Measurements from ENCODE around the gene TOR1AIP2. TPM values are rescaled to one million over a fixed set of nuclear protein-coding genes. Genes with fewer than 3 reads are reported as not detected.
A peak's percentile ranks its signal among the peaks of the same experiment; 100 is the strongest.

The TOR1AIP2 gene
- polyA plus RNA-seq, 1 of the 3 experiments (the other 2 are of a cell fraction) = 12.7 TPM

- no peaks in the 10 kb centered on the region for H3K9me3 ChIP-seq
- 54% methylated on average over 7 of the region's 7 CpGs for WGBS (ENCODE audit: low lambda C conversion rate)
- H3K79me2 ChIP-seq (ENCODE audit: insufficient read depth) = no peaks in the 10 kb centered on the region
- peaks cover 10% of the 10 kb centered on the region; the same call in 1 of the 2 replicates for H3K27me3 ChIP-seq (ENCODE audit: insufficient read depth)
- H2AFZ ChIP-seq (ENCODE audit: low read depth) = no peak overlapping the region
- H3K4me2 ChIP-seq = no peak overlapping the region
- H3K4me1 ChIP-seq (ENCODE audit: control insufficient read depth in 1 of 2, insufficient read depth in 2 of 2, low read depth in 1 of 2, low read length in 1 of 2) = peaks cover 0 to 61% of the 10 kb centered on the region in 2 experiments; a peak in 1 of 4 replicates
- no peak overlapping the region for H3K4me3 ChIP-seq (ENCODE audit: low read depth in 2 of 2, low read length in 1 of 2)
- no peak for TF ChIP-seq RFX5 (IDR thresholded peaks at IDR 0.05; ENCODE audit: low read length)
- no peak for TF ChIP-seq YY1 (IDR thresholded peaks at IDR 0.05; ENCODE audit: low read depth)
- TF ChIP-seq, protein P1, sequence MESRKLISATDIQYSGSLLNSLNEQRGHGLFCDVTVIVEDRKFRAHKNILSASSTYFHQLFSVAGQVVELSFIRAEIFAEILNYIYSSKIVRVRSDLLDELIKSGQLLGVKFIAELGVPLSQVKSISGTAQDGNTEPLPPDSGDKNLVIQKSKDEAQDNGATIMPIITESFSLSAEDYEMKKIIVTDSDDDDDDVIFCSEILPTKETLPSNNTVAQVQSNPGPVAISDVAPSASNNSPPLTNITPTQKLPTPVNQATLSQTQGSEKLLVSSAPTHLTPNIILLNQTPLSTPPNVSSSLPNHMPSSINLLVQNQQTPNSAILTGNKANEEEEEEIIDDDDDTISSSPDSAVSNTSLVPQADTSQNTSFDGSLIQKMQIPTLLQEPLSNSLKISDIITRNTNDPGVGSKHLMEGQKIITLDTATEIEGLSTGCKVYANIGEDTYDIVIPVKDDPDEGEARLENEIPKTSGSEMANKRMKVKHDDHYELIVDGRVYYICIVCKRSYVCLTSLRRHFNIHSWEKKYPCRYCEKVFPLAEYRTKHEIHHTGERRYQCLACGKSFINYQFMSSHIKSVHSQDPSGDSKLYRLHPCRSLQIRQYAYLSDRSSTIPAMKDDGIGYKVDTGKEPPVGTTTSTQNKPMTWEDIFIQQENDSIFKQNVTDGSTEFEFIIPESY (IDR thresholded peaks at IDR 0.05; ENCODE audit: borderline replicate concordance, low read depth) = no peak
- TF ChIP-seq NRF1 (IDR thresholded peaks at IDR 0.05; ENCODE audit: low read depth, low read length) = no peak
- no peak for TF ChIP-seq RXRA (IDR thresholded peaks at IDR 0.05; ENCODE audit: borderline replicate concordance, low read depth)
- TF ChIP-seq RAD21 (IDR thresholded peaks at IDR 0.05; ENCODE audit: low read length) = no peak
- no peaks in the 10 kb centered on the region for H4K20me1 ChIP-seq (ENCODE audit: insufficient read depth)
- H3K27ac ChIP-seq (ENCODE audit: low read depth in 2 of 2, low read length in 1 of 2) = peak overlapping the region in 1 of 2 experiments; percentile 1; a peak in 1 of 4 replicates
- H3K36me3 ChIP-seq (replicated peaks in 1 of 2; ENCODE audit: control insufficient read depth in 1 of 2, insufficient read depth in 2 of 2, low read length in 1 of 2) = no peaks in the 10 kb centered on the region
- CTCF ChIA-PET = interaction anchor here (0.6 to 20.9 kb wide), 36 partner anchors 9 to 808 kb away, joined by 3 to 862 read pairs (median 8); partner anchors contain the start of gene FAM163A
- POLR2A ChIA-PET = interaction anchor here (0.7 to 2.7 kb wide), 9 partner anchors 24 to 104 kb away, joined by 3 to 34 read pairs (median 7); partner anchors contain the start of gene FAM163A
- no peak for DNase-seq
- H3K9ac ChIP-seq = no peak overlapping the region
- H3F3A ChIP-seq (replicated peaks; ENCODE audit: insufficient read depth) = no peaks in the 10 kb centered on the region
- H3K9me2 ChIP-seq = no peaks in the 10 kb centered on the region
Observed at GRCh38 chr1:179810367-179810715, 67.3 kb downstream of the TOR1AIP2 start.

DNA sequence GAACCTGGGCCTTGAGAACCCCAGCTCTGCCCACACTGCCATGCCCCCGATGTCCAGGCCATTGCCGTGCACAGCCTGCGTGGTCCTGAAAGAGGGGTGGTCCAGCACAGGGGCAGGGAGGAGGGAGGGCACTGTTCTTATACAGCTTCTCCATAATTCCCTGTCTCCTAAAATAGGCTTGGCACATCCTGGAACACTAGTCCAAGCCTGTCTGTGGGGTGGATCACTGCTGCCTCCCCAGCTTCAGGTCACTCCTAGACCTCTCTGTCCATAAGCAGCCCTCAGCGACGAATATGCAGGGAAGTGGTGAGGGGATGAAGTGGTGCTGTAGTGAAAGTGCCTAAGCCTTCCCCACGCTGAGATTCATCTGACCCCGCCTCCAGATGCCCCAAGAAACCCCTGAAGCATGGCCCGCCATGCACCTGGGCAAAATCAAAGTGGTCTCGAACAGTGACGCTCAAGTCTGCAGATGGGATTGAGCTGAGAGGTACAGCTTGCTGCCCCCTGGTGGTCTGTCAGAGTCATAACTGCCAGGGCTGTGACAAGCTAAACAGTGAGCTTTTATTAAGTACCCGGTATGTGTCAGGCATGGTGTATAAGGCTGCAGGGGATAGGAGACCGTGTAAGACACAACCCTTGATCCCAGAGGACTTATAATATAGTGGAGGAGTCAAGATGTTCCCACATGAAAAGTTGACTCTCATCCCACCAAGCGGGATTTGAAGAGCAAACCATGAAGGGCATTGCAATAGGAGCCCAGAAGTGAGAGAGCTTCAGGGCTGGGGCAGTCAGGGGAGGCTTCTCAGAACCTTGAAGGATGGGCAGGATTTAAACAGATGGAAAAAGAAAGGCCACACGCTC lies 67.9 kb downstream of the TOR1AIP2 start:
- Histone ChIP-seq H3K27ac (ENCODE audit: low read depth in 2 of 2, low read length in 1 of 2) (peak overlapping the region in 1 of 2 experiments; percentile 79; a peak in 2 of 4 replicates), H4K20me1 (ENCODE audit: insufficient read depth) (no peaks in the 10 kb centered on the region), H3K27me3 (ENCODE audit: insufficient read depth) (peaks cover 10% of the 10 kb centered on the region; the same call in 1 of the 2 replicates), H3K9me3 (no peaks in the 10 kb centered on the region), H3K9me2 (no peaks in the 10 kb centered on the region), H3K4me1 (ENCODE audit: control insufficient read depth in 1 of 2, insufficient read depth in 2 of 2, low read depth in 1 of 2, low read length in 1 of 2) (peaks cover 0 to 58% of the 10 kb centered on the region in 2 experiments; a peak in 1 of 4 replicates), H3K4me2 (no peak overlapping the region), H3K79me2 (ENCODE audit: insufficient read depth) (no peaks in the 10 kb centered on the region), H3K36me3 (replicated peaks in 1 of 2; ENCODE audit: control insufficient read depth in 1 of 2, insufficient read depth in 2 of 2, low read length in 1 of 2) (no peaks in the 10 kb centered on the region), H3K4me3 (ENCODE audit: low read depth in 2 of 2, low read length in 1 of 2) (no peak overlapping the region; a peak in 1 of 4 replicates), H3K9ac (no peak overlapping the region), H2AFZ (ENCODE audit: low read depth) (no peak overlapping the region), H3F3A (replicated peaks; ENCODE audit: insufficient read depth) (no peaks in the 10 kb centered on the region)
- TF ChIP-seq RAD21 (IDR thresholded peaks at IDR 0.05; ENCODE audit: low read length) (peak; percentile 84), YY1 (IDR thresholded peaks at IDR 0.05; ENCODE audit: low read depth) (no peak), FOXM1 (IDR thresholded peaks at IDR 0.05; ENCODE audit: low read depth) (no peak), GATA2 (CRISPR knock-in tag; IDR thresholded peaks at IDR 0.05) (no peak), CHD2 (IDR thresholded peaks at IDR 0.05; ENCODE audit: low read length, partially characterized antibody) (peak; percentile 18), SMC3 (IDR thresholded peaks at IDR 0.05; ENCODE audit: low read depth, low read length) (peak; percentile 92), RCOR1 (IDR thresholded peaks at IDR 0.05; ENCODE audit: low read length) (0 out of 2 replicates have a peak, but pooled peaks have one; percentile 56), MXI1 (IDR thresholded peaks at IDR 0.05; ENCODE audit: low read depth, low read length) (peak; percentile 29; the same call in 1 of the 2 replicates)
- TF ChIP-seq, protein P2, sequence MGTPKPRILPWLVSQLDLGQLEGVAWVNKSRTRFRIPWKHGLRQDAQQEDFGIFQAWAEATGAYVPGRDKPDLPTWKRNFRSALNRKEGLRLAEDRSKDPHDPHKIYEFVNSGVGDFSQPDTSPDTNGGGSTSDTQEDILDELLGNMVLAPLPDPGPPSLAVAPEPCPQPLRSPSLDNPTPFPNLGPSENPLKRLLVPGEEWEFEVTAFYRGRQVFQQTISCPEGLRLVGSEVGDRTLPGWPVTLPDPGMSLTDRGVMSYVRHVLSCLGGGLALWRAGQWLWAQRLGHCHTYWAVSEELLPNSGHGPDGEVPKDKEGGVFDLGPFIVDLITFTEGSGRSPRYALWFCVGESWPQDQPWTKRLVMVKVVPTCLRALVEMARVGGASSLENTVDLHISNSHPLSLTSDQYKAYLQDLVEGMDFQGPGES (IDR thresholded peaks at IDR 0.05; ENCODE audit: low read depth, low read length) = no peak
- TF ChIP-seq, protein P3, sequence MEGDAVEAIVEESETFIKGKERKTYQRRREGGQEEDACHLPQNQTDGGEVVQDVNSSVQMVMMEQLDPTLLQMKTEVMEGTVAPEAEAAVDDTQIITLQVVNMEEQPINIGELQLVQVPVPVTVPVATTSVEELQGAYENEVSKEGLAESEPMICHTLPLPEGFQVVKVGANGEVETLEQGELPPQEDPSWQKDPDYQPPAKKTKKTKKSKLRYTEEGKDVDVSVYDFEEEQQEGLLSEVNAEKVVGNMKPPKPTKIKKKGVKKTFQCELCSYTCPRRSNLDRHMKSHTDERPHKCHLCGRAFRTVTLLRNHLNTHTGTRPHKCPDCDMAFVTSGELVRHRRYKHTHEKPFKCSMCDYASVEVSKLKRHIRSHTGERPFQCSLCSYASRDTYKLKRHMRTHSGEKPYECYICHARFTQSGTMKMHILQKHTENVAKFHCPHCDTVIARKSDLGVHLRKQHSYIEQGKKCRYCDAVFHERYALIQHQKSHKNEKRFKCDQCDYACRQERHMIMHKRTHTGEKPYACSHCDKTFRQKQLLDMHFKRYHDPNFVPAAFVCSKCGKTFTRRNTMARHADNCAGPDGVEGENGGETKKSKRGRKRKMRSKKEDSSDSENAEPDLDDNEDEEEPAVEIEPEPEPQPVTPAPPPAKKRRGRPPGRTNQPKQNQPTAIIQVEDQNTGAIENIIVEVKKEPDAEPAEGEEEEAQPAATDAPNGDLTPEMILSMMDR (IDR thresholded peaks at IDR 0.05) = peak; percentile 92
- ChIA-PET CTCF (interaction anchor here (0.7 to 20.9 kb wide), 37 partner anchors 10 to 668 kb away, joined by 3 to 862 read pairs (median 8); partner anchors contain the start of gene FAM163A), POLR2A (interaction anchor here (0.7 to 2.7 kb wide), 10 partner anchors 23 to 103 kb away, joined by 3 to 34 read pairs (median 6); partner anchors contain the start of gene FAM163A)
- WGBS (ENCODE audit: low lambda C conversion rate) = 38% methylated on average over 8 of the region's 14 CpGs
- peak; percentile 81 for DNase-seq

Measured in SK-N-SH (cell line).